GM10248 (cell line): Measurements from ENCODE around the gene ZNF787.
"Not testable (repeated sequence)": the region's sequence is repeated elsewhere in the genome, so short reads cannot be mapped to it uniquely, and the experiment has no call there.

Experiments
- CTCF ChIA-PET: fragments of 300-600 bp; sonication (Branson Sonifier 250); formaldehyde crosslinking; extraction: SDS; loops from one replicate; lab custom pipeline; 2021; ENCODE audit warnings: antibody characterized with exemption; lab: Yijun Ruan, JAX
- POLR2A ChIA-PET: fragments of 350-650 bp; sonication (Branson Sonifier 250); formaldehyde crosslinking; extraction: SDS; loops from one replicate; lab custom pipeline; 2020; ENCODE audit warnings: antibody characterized with exemption; lab: Yijun Ruan, JAX
- DNase-seq: peaks from one replicate; pipeline ENCODE4 v3.0.0; 2012; ENCODE audit errors: extremely low spot score
- TF ChIP-seq, protein P1 (sequence below): IDR thresholded peaks from 2 replicates; pipeline ENCODE4 v1.5.1; 2012; ENCODE audit warnings: mild to moderate bottlenecking, low read depth; ENCODE audit errors: extremely low read depth, missing control alignments, control extremely low read depth

ZNF787 gene

DNA sequence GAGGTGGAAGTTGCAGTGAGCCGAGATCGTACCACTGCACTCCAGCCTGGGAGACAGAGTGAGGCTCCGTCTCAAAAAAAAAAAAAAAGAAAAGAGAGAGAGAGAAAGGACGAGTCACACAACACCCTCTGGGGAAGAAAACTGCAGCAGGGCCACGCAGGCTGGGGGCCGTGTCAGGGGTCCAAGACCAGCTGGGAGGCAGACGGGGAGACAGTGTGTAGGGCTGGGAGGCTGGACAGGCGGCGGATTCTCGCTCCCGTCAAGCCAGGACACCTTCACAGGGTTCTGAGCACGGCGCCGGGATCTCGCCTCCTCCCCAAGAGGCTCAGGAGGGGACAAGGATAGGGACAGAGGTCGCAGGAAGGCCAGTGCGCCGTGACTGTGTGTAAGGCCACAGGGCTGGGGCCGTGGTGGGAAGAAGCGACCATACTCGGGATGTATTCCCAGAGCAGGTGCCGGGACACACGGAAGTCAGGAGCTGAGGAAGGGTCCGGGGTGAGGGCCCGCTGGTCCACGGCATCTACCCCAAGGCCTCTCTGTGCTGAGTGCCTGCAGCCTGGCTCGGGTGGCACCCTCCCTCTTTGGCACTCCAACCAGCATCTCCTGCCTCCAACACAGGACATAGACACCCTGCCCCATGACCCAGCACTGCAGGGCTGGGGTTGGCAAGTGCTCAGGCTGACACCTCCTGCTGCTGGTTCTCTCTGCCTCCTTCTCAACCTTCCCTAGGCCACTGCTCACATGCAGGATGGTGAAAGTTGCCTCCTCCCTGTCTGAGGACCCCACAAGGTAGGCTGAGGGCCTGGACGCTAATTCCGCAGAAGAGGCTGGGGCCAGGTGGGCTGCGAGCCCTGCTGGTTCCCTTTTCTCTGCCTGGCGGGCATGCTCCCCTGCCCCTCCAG, 21.2 kb downstream of the ZNF787 start:
- TF ChIP-seq, protein P1, sequence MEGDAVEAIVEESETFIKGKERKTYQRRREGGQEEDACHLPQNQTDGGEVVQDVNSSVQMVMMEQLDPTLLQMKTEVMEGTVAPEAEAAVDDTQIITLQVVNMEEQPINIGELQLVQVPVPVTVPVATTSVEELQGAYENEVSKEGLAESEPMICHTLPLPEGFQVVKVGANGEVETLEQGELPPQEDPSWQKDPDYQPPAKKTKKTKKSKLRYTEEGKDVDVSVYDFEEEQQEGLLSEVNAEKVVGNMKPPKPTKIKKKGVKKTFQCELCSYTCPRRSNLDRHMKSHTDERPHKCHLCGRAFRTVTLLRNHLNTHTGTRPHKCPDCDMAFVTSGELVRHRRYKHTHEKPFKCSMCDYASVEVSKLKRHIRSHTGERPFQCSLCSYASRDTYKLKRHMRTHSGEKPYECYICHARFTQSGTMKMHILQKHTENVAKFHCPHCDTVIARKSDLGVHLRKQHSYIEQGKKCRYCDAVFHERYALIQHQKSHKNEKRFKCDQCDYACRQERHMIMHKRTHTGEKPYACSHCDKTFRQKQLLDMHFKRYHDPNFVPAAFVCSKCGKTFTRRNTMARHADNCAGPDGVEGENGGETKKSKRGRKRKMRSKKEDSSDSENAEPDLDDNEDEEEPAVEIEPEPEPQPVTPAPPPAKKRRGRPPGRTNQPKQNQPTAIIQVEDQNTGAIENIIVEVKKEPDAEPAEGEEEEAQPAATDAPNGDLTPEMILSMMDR, result no peak
- ChIA-PET POLR2A (no interaction called here), CTCF (interaction anchor here (1.0 kb wide), 1 partner anchor 153 kb away, joined by 3 read pairs; no protein-coding TSS in a partner anchor)
- no peak for DNase-seq

DNA sequence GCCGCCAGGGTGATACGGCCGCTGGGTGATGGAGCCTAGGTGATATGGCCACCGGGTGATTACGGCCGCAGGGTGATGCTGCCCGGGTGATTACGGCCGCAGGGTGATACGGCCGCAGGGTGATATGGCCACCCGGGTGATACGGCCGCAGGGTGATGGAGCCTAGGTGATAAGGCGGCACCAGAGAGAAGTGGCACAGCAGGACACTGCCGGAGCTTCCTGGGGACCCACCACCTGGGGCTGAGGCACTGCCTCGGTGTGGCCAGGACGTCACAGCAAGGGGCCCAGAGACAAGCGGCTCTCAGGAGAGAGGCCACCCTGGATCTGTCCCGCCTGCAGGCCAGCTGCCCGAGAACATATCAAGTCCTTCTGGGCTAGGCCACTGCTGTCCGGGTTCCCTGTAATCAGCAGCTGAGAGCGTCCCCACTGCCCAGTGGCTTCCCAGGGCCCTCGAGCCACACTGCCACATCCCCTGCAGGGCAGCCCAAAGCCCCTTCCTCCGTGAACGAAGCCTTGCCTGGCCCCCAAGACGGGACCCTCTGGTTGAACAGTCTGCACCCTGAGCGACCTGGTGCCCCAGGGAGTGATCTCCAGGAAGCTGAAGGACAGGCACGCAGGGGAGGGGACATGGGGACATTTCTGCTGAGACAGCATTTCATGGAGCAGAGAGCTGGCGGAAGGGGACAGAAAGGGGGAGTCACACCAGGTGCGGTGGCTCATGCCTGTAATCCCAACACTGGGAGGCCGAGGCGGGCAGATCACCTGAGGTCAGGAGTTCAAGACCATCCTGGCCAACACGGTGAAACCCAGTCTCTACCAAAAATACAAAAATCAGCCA, 22.1 kb downstream of the ZNF787 start:
- DNase-seq, result no peak
- POLR2A ChIA-PET, result no interaction called here
- TF ChIP-seq, protein P1, result no peak
- CTCF ChIA-PET, result interaction anchor here (1.0 kb wide), 1 partner anchor 154 kb away, joined by 3 read pairs; no protein-coding TSS in a partner anchor

DNA sequence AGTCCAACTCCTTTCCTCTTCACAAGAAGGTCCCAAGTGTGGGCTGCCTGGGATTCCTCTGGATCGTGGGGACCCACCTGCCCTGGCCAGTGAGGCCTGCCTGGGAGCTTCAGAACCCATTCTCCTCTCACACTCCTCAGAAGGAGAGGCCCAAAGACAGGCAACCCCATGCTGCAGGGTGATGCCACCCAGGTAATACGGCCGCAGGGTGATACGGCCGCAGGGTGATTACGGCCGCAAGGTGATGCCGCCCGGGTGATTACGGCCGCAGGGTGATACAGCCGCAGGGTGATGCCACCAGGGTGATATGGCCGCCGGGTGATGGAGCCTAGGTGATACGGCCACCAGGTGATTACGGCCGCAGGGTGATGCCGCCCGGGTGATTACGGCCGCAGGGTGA, 22.9 kb downstream of the ZNF787 start:
- POLR2A ChIA-PET, DNase-seq: not testable (repeated sequence)
- CTCF ChIA-PET, result interaction anchor here (1.1 kb wide), 1 partner anchor 32 kb away, joined by 3 read pairs; no protein-coding TSS in a partner anchor

DNA sequence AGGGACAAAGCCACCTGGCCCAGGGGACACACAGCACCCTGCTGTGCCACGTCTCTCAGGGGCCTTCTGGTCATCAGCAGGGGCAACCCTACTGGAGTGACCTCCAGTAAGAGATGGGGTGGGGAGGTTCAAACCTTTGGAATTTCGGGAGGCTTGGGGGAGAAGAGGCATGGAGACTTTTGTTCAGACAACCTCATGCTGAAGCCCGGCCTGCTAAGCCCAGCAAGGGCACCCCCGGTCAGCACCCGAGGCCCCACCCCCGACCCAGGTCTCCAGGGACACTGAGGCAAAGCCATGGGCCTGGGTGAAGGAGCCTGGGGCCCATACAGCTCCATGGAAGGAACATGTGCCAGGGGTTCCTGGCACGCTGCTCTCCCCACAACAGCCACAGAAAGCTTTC, 23.3 kb downstream of the ZNF787 start:
- DNase-seq, result no peak
- TF ChIP-seq, protein P1, result no peak
- ChIA-PET POLR2A (no interaction called here), CTCF (interaction anchor here (1.1 kb wide), 1 partner anchor 32 kb away, joined by 3 read pairs; no protein-coding TSS in a partner anchor)

DNA sequence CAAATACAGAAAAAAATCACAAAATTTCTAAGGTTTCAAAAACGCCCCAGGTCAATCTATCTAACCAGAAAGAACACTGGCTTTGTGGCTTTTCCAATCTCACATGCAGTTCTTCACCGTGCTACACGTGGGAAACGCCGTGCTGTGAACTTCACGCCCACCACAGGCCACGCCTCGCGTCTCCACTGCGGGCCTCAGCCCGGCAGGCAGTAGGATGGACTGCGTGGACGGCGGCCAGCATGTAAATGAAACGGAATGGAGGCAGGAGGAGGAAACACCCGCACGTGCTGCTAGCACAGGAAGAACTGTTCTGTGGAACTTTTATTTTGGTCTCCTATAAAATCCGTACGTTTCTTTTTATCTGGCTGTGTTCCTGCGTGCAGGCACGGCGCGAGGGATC, 23.8 kb downstream of the ZNF787 start:
- CTCF ChIA-PET, result interaction anchor here (1.1 to 2.2 kb wide), 2 partner anchors 31 to 156 kb away, joined by 3 to 7 read pairs; no protein-coding TSS in a partner anchor
- POLR2A ChIA-PET, result no interaction called here

DNA sequence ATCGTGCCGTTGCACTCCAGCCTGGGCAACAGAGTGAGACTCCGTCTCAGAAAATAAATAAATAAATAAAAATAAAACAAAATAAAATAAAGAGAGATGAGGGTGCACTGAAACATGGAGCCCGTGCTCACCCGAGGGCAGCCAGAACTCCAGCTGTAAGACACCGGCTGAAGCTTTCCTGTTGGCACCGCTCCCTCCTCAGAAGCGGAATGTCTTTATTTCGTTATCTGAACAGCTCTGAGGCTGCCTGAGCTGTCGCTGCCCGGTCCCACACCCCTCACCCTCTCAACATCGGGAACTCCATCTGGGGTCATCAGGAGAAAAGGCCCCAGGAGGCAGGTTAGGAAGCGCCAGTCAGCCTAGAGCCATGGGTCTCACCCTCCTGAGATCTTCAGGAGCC, 24.4 kb downstream of the ZNF787 start:
- ChIA-PET CTCF (interaction anchor here (1.6 to 2.2 kb wide), 3 partner anchors 9 to 156 kb away, joined by 5 to 7 read pairs (median 7); no protein-coding TSS in a partner anchor), POLR2A (no interaction called here)
- no peak for DNase-seq
- TF ChIP-seq, protein P1, result no peak

More for the DNA sequence above, 23.8 kb downstream of the ZNF787 start:
- DNase-seq, result no peak
- TF ChIP-seq, protein P1, result no peak
